Neural progenitor cell (in vitro differentiated cells): ENCODE data around the gene RNF180.

Experiments
- CTCF ChIP-seq: fragments of 200-600 bp; sonication (generic); IDR thresholded peaks from 2 replicates; pipeline ENCODE4 v1.5.1; 2017; ENCODE audit warnings: antibody characterized with exemption, mild to moderate bottlenecking
- EZH2phosphoT487 ChIP-seq: fragments of 200-600 bp; sonication (generic); IDR thresholded peaks from 2 replicates; pipeline ENCODE4 v1.6.1; 2017; ENCODE audit warnings: antibody characterized with exemption

GRCh38 chr5:64333886-64334285 lies 168.2 kb downstream of the RNF180 start:
- TF ChIP-seq CTCF: no peak
- no peak for TF ChIP-seq EZH2phosphoT487
